Loucy (cell line): ENCODE data around the gene EXO5.

ENCODE experiments used
- CTCF ChIP-seq: fragments of 200-600 bp; sonication (generic); conservative IDR thresholded peaks from 2 replicates; pipeline ENCODE4 v1.5.1; 2014; ENCODE audit warnings: mild to moderate bottlenecking, antibody characterized with exemption, low read length
- EZH2phosphoT487 ChIP-seq: fragments of 200-600 bp; IDR thresholded peaks from 2 replicates; pipeline ENCODE4 v1.6.1; 2018; ENCODE audit warnings: antibody characterized with exemption, mild to moderate bottlenecking, moderate library complexity, borderline replicate concordance

- no peak for TF ChIP-seq CTCF
- TF ChIP-seq EZH2phosphoT487 = no peak
These were observed 13.2 kb upstream of the EXO5 start for GRCh38 chr1:40495315-40495903.
